ENCODE data around the gene DROSHA.

- TF ChIP-seq MAX (IDR thresholded peaks at IDR 0.05; ENCODE audit: low read depth, low read length) (no peak), CTCF (IDR thresholded peaks at IDR 0.05; ENCODE audit: low read depth, low read length) (no peak)
Measured at GRCh38 chr5:31385774-31386537, 145.9 kb downstream of the DROSHA start.

Data from NB4 (cell line).